ENCODE results near the gene TEX44.

TEX44 gene

DNA sequence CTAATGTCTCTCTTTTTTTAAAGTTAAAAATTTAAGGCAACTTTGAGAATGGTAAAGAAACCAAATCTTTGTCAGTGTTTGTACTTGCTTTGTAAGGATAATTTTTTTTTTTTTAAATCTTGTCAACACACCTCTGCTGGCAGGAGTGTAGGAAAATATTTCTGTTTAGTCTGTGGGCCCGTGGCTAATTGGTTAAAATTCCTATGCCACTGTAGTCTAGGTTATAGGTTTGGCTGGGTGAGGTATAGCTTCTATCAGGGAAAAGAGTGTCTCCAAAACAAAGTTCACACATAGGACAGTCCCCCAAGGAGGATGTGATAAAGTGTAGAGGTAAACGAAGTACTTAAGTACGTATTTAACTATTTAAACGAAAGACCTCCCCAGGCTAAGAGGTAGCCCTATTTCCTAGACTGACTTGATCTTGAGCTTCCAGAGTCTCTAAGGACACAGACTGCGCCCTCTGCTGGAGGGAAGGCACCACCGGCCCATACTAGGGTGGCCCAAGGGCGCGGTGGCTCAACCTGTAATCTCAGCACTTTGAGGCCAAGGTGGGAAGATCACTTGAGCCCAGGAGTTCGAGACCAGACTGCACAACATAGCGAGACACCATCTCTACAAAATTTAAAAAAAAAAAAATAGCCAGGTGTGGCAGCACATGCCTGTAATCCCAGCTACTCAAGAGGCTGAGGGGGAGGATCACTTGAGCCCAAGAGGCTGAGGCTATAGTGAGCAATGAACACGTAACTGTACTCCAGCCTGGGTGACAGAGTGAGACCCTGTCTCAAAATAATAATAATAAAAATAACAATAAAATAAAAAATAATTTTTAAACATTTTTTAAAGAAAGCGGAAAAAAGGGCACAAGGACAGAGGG, 8.9 kb downstream of the TEX44 start:
- peak; percentile 60 for DNase-seq (ENCODE audit: extremely low read depth, insufficient read length)
- Histone ChIP-seq H3K4me3 (replicated peaks; ENCODE audit: low read depth, low read length) (no peak overlapping the region), H3K27me3 (replicated peaks; ENCODE audit: control insufficient read depth, insufficient read depth, low read length) (no peaks in the 10 kb centered on the region), H3K36me3 (ENCODE audit: control insufficient read depth, insufficient read depth, low read length) (no peaks in the 10 kb centered on the region)
- TF ChIP-seq, protein P1, sequence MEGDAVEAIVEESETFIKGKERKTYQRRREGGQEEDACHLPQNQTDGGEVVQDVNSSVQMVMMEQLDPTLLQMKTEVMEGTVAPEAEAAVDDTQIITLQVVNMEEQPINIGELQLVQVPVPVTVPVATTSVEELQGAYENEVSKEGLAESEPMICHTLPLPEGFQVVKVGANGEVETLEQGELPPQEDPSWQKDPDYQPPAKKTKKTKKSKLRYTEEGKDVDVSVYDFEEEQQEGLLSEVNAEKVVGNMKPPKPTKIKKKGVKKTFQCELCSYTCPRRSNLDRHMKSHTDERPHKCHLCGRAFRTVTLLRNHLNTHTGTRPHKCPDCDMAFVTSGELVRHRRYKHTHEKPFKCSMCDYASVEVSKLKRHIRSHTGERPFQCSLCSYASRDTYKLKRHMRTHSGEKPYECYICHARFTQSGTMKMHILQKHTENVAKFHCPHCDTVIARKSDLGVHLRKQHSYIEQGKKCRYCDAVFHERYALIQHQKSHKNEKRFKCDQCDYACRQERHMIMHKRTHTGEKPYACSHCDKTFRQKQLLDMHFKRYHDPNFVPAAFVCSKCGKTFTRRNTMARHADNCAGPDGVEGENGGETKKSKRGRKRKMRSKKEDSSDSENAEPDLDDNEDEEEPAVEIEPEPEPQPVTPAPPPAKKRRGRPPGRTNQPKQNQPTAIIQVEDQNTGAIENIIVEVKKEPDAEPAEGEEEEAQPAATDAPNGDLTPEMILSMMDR (IDR thresholded peaks at IDR 0.05; ENCODE audit: insufficient read depth, low read length, poor library complexity, severe bottlenecking): peak; percentile 93

DNA sequence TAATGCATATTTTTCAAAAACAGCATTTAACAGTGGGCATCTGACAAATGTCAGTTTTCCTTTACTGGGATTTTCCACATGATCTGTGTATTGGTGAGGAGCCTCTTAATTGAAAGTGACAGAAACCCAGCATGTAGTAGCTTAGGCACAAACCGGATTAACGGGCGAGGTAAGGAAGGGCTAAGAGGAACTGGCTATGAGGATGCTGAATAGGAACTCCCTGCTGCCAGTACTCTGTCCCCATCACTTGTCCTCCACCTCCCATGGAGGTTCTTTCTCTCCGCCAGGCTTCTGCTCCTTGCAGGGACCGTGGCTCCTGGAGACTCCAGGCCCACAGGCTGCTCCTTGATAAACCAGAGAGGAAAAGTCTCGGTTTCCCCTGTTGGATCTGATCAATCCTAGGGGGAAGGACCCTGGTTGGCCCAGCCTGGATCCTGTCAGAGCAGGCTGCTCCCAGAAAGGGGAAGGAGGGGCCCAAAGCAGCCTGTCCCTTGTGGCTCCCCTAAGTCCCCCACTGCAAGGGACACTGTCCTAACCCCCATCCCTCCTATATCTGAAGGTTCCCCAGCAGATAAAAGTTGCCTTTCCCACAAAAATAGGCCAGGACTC, 10.3 kb downstream of the TEX44 start:
- Histone ChIP-seq H3K4me3 (replicated peaks; ENCODE audit: low read depth, low read length) (no peak overlapping the region), H3K27me3 (replicated peaks; ENCODE audit: control insufficient read depth, insufficient read depth, low read length) (no peaks in the 10 kb centered on the region), H3K36me3 (ENCODE audit: control insufficient read depth, insufficient read depth, low read length) (no peaks in the 10 kb centered on the region)
- no peak for DNase-seq (ENCODE audit: extremely low read depth, insufficient read length)
- TF ChIP-seq, protein P1 (IDR thresholded peaks at IDR 0.05; ENCODE audit: insufficient read depth, low read length, poor library complexity, severe bottlenecking): no peak

DNA sequence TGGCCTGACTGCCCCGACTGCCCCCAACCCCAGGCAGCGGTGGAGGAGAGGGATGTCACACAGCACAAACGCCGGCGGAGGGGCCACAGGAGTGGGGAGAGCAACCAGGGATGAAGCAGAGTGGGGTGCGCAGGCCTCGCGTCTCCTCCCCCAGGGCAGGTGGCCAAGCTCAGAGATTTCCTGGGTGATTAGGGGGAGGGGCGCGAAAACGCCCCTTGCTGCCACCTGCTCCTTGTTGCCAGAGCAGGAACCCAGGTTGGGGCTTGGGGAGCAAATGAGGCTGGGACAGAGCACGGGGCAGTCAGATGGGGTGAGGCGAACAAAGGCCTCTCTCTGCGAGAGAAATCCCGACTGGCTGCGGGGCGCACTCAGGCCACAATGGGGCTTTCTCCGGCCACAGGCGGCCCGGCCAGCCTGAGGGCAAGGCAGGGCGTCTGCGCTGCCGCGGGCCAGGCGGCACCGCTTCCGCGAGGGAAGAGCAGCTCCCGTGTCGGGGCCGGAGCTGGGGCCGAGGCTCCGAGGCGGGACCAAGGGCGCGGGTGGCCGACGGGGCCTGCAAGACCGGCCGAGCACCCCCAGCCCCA, 11.5 kb downstream of the TEX44 start:
- no peaks in the 10 kb centered on the region for H3K27me3 ChIP-seq (replicated peaks; ENCODE audit: control insufficient read depth, insufficient read depth, low read length)
- no peaks in the 10 kb centered on the region for H3K36me3 ChIP-seq (ENCODE audit: control insufficient read depth, insufficient read depth, low read length)
- DNase-seq (ENCODE audit: extremely low read depth, insufficient read length): no peak
- peak overlapping the region; percentile 59 for H3K4me3 ChIP-seq (replicated peaks; ENCODE audit: low read depth, low read length)
- TF ChIP-seq, protein P1 (IDR thresholded peaks at IDR 0.05; ENCODE audit: insufficient read depth, low read length, poor library complexity, severe bottlenecking): no peak

DNA sequence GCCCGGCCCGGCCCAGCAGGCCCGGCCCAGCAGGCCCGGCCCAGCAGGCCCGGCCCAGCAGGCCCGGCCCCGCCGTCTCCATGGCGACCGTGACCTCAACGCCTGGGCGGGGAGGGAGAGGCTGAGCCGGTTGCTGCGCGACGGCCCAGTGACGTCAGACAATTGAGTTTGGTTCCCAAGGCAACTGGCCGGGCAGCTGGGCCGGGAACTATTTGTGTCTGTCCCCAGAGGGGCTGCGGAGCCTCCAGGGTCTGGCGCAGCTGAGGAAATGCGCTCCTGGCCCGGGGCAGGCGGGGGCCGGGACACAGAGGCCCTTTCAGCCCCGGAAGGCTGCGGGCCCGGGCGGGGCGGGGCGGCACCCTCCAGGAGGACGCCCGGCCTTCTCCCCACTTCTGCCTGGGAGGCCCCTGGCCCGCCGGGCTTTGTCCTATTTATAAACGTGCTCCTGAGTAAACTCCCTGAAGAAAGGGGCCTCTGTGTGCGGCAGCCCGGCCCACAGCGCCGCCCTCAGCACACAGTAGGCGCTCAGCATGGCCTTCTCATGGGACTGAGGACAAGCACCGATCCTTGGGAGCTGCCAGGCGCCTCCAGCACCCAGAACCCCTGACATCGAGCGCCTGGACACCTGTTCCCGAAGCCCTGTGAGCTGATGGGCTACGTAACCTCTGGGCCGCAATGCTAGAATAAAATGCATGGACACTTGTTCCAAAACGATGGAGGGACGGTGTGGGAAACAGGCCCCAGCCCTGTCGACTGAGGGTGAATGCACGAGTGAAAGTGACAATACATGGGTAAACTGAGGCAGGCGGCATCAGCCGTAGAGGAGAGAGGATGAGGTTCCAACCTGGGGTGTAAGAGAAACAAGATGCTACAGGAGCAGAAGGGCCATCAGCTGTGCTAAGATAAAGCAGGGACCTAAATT, 12.3 kb downstream of the TEX44 start:
- DNase-seq (ENCODE audit: extremely low read depth, insufficient read length): peak; percentile 92
- Histone ChIP-seq H3K4me3 (replicated peaks; ENCODE audit: low read depth, low read length) (peak overlapping the region; percentile 59), H3K27me3 (replicated peaks; ENCODE audit: control insufficient read depth, insufficient read depth, low read length) (no peaks in the 10 kb centered on the region), H3K36me3 (ENCODE audit: control insufficient read depth, insufficient read depth, low read length) (no peaks in the 10 kb centered on the region)
- TF ChIP-seq, protein P1 (IDR thresholded peaks at IDR 0.05; ENCODE audit: insufficient read depth, low read length, poor library complexity, severe bottlenecking): no peak

DNA sequence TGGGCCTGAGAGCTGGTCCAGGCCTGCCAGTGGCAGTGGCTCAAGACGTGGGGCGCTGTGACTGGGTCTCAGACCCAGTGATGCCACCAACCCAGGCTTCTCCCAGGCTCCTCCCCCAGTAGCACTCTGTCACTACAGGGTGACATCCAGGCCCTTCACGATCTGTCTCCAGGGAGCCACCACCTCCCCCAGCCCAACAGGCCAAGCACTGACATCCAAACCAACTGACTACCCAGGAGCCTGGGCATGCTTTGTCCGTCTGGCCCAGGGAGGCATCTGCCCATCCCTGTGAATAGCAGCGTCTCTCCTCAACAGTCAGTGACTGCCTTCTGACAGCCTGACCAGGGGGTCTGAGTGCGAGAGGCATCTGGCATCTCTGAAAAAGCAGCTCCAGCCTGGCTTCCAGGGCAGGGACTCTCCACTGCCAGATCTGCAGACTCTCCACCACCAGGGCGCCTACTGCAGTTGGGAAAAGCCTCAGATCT, 13.0 kb downstream of the TEX44 start:
- Histone ChIP-seq H3K36me3 (ENCODE audit: control insufficient read depth, insufficient read depth, low read length) (no peaks in the 10 kb centered on the region), H3K4me3 (replicated peaks; ENCODE audit: low read depth, low read length) (no peak overlapping the region), H3K27me3 (replicated peaks; ENCODE audit: control insufficient read depth, insufficient read depth, low read length) (no peaks in the 10 kb centered on the region)
- TF ChIP-seq, protein P1 (IDR thresholded peaks at IDR 0.05; ENCODE audit: insufficient read depth, low read length, poor library complexity, severe bottlenecking): no peak
- DNase-seq (ENCODE audit: extremely low read depth, insufficient read length): no peak

Measured in GM06990 (cell line).